ES-I3 (cell line): ENCODE results near the gene TSEN15.
A peak's percentile ranks its signal among the peaks of the same experiment; 100 is the strongest.

Experiments used
- H3K36me3 ChIP-seq: 2 replicates; pipeline ENCODE4 v1.6.1; 2013; ENCODE audit warnings: mild to moderate bottlenecking, low read length, control low read depth, moderate library complexity; ENCODE audit not compliant: insufficient read depth
- H3K4me1 ChIP-seq: 2 replicates; pipeline ENCODE4 v1.6.1; 2013; ENCODE audit warnings: mild to moderate bottlenecking, control low read depth, low read length; ENCODE audit not compliant: insufficient read depth
- H3K9ac ChIP-seq: 2 replicates; pipeline ENCODE4 v1.6.1; 2013; ENCODE audit warnings: low read depth, mild to moderate bottlenecking, low read length, moderate library complexity
- H3K9me3 ChIP-seq: 2 replicates; pipeline ENCODE4 v1.6.1; 2013; ENCODE audit warnings: mild to moderate bottlenecking, low read length, moderate library complexity; ENCODE audit not compliant: control insufficient read depth, insufficient read depth

TSEN15 gene

DNA sequence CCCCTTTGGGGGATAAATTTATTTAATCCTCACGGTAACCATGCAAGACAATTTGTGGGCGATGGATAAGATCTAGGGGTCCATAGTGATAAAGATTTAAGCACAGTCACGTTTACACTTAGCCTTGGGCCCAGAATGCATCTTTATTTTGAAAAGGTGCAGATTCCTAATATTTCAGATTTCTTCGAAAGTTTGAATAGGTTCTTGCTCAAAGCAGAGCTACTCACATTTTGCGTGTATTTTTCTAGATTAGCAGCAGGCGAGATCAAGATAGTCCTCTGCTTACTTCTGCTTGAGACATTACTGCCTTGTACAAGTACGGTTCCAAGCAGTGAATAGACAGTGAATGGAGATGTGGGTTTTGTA, 647 bp downstream of the TSEN15 start:
- Histone ChIP-seq H3K9ac (peak overlapping the region; percentile 80), H3K4me1 (peaks cover 40% of the 10 kb centered on the region)

DNA sequence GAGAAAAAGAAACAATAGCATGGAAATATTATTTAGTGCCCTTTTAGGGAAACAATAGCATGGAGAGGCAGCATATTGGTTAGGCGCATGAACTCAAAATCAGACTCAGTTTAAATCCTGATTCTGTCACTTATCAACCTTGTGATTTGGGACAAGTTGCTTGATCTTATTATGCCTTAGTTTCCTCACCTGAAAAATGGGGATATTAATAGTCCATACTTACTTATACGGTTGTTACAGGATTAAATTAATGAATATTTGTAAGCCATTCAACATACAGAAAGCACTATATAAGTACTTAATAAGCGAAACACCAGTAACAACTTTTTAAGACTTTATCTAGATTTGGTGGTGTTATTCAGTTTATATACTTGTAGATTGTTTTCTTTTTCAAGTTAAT, 1.2 kb downstream of the TSEN15 start:
- H3K4me1 ChIP-seq = peaks cover 40% of the 10 kb centered on the region
- no peaks in the 10 kb centered on the region for H3K36me3 ChIP-seq
- H3K9me3 ChIP-seq = no peaks in the 10 kb centered on the region; the same call in 1 of the 2 replicates
- peak overlapping the region; percentile 80; the same call in 1 of the 2 replicates for H3K9ac ChIP-seq

More for the DNA sequence above, 647 bp downstream of the TSEN15 start:
- Histone ChIP-seq H3K9me3 (no peaks in the 10 kb centered on the region; the same call in 1 of the 2 replicates), H3K36me3 (no peaks in the 10 kb centered on the region)

DNA sequence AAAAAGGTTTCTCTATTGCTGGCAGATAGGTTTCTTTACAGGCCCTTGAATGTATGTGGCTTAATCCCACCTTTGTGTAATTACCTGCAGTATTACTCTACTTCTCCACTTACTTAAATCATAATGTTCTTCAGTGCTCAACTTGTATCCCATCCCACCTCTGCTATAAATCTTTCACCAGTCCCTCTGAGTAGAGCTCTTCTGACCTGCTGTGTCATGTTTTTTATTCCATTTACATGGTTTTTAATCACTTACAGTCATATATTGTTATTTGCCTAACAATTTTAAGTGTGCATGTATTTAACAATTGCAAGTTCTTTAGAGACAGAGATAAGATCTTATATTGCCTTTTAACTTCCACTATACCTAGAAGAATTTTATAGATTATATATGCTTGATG, 2.4 kb downstream of the TSEN15 start:
- no peak overlapping the region for H3K9ac ChIP-seq
- H3K4me1 ChIP-seq = peaks cover 28% of the 10 kb centered on the region
- H3K36me3 ChIP-seq = no peaks in the 10 kb centered on the region
- H3K9me3 ChIP-seq = no peaks in the 10 kb centered on the region; the same call in 1 of the 2 replicates

DNA sequence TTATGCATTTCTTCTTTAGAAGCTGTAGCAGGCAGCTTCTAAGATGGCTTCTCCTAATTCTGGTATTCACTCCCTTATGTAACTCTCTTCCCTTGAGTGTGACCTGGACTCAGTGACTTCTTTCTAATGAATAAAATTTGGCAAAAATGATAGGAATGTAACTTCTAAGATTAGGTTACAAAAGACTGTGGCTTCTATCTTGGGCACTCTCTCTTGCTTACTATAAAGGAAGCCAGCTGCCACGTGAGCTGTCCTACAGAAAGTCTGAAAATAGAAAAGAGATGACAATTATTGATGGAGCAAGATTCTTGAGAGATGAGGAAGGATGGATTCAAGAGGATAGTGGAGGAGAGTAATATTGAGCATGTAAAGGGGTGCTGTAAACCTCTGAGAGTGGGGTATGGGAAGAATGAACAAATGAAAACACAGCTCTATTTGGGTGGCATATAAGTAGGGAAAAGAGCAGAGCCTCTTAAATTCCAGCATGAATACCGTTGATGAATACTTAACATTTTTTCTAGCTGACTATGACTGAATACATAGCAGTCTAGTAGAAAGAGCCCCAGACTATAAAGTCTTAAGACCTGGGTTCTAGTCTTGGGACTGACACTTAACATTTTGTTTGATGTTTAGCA, 5.5 kb downstream of the TSEN15 start:
- H3K4me1 ChIP-seq = peaks cover 23% of the 10 kb centered on the region
- H3K9me3 ChIP-seq = peaks cover 4% of the 10 kb centered on the region; the same call in 1 of the 2 replicates
- no peaks in the 10 kb centered on the region for H3K36me3 ChIP-seq
- H3K9ac ChIP-seq = no peak overlapping the region

DNA sequence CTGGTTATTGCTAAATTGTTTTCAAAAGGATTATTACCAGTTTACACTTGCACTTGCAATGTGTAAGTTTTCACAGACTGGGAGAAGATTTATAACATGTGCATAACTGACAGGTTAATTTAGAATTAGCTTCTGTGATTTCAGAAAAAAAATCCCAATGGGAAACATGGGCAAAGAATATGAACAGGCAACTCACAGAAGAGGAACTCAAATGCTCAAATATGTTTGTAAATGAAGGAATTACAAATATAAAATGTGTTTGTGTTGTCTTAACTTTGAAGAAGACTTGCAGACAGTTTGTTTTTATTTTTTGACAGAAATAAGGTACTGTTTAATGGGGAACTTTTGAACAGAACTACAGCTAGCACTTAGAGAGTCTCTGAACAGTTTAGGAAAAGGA, 8.4 kb downstream of the TSEN15 start:
- no peak overlapping the region for H3K9ac ChIP-seq
- H3K9me3 ChIP-seq = peaks cover 4% of the 10 kb centered on the region; the same call in 1 of the 2 replicates
- no peaks in the 10 kb centered on the region; the same call in none of the 2 replicates for H3K36me3 ChIP-seq
- H3K4me1 ChIP-seq = peaks cover 32% of the 10 kb centered on the region

DNA sequence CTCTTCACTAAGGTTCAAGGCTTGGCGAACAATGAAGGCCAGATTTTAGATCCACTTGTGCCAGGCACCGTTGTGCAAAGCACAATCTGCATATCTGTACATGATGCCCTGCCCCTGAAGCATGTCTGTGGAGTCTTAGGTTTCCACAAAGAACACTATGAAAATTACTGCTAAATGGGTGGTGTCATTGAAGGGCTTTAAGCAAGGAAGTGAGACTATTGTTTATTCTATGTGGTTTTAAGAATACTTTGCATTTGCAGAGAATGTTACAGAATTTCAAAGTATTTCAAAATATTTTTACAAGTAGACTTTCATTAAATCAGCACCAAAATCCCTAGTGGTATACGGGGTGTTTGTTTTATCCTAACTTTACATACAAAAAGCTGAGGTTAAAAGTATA, 8.8 kb downstream of the TSEN15 start:
- Histone ChIP-seq H3K9ac (no peak overlapping the region), H3K4me1 (peaks cover 33% of the 10 kb centered on the region), H3K9me3 (peaks cover 4% of the 10 kb centered on the region; the same call in 1 of the 2 replicates), H3K36me3 (no peaks in the 10 kb centered on the region; the same call in none of the 2 replicates)

DNA sequence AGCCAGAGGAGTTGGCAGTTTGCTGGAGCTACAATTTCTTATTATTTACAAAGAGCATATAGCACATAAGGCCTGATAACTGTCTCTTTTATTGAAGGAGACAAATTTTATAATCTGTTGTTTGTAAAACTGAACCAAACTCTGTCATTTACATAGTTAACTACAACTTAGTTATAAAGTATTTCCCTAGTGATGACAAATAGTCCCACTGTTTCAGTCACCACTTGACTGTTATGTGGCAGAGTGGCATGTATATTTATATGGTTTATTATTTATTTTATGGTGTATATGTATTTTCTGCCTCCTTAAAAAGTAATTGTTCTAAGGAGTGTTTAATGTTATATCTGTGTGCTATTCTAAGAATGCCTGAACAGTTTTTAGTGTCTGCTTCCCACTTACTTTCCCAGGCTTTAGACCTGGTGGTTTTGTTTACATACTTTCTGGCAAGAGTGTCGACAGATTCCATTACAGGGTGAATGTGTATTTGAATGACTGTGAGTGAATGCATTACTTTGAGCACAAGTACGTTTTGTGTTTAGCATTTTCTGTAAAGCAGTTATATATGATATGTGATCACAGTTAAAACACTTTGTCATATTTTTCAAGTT, 10.0 kb downstream of the TSEN15 start:
- H3K36me3 ChIP-seq = no peaks in the 10 kb centered on the region; the same call in none of the 2 replicates
- peaks cover 4% of the 10 kb centered on the region; the same call in 1 of the 2 replicates for H3K9me3 ChIP-seq
- peaks cover 37% of the 10 kb centered on the region for H3K4me1 ChIP-seq
- no peak overlapping the region for H3K9ac ChIP-seq

DNA sequence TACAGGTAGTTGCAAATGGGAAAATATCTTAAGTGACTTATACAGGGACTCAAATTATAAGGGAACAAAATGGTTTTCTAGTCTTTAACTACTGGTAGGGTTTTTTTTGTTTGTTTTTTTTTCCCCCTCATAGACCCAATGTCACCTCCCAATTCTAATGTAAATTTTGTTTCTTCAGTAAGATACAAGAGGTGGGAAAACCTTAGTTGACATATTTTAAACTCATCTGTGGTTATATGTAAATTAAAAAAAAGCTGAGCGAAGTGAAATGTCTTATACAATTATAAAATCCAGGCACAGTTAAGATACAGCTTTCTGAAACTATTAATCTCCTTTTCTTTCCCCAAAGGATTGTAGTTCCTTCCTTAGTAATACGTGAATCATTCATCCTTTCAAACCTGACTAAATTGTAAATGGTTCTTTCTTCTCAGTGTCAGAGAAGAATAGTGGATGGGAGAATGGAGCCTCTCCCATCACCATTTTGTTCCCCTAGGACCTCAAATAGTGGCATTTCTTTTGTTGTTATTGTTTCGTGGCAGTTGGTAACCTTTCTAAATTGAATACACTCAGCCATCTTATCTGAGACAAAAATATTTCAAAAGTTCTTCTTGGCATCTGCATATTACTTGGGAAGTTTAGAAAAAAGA, 11.2 kb downstream of the TSEN15 start:
- H3K36me3 ChIP-seq = no peaks in the 10 kb centered on the region; the same call in none of the 2 replicates

DNA sequence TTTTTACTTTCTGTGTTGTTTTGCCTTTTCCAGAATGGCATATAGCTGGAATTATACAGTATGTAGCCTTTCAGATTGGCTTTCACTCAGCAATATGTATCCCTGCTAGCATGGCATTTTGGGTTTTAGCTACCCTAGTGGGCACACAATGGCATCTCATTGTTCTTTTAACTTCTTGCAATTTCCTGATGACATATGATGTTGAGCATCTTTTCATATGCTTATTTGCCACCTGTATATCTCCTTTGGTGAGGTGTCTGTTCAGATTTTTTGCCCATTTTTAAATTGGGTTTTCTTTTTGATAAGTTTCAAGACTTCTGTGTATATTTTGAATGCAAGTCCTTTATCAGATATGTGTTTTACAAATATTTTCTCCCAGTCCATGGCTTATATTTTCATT, 14.0 kb downstream of the TSEN15 start:
- H3K9ac ChIP-seq = no peak overlapping the region
- H3K4me1 ChIP-seq = peaks cover 36% of the 10 kb centered on the region
- H3K9me3 ChIP-seq = no peaks in the 10 kb centered on the region
- H3K36me3 ChIP-seq = no peaks in the 10 kb centered on the region; the same call in none of the 2 replicates

More for the DNA sequence above, 11.2 kb downstream of the TSEN15 start:
- Histone ChIP-seq H3K4me1 (peaks cover 29% of the 10 kb centered on the region), H3K9ac (no peak overlapping the region), H3K9me3 (peaks cover 4% of the 10 kb centered on the region; the same call in 1 of the 2 replicates)

DNA sequence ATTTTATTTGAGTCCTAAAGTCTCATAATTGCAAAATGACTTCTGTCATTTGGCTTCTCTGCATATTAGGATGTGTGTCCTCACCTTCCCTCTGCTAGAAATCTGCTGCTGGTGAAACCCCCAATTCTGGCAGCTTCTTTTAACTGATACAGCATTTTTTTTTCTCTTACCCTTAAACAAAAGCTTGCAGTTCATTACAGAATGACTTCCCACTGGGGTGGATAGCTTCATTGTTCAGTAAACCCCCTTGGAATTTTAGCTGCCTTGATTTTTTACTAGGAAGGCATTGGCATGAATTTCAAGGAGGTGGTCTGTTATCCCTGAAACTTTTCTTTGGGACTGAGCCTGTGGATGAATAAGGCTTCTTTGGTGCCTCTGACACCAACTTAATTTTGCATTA, 16.8 kb downstream of the TSEN15 start:
- no peak overlapping the region for H3K9ac ChIP-seq
- H3K4me1 ChIP-seq = peaks cover 13% of the 10 kb centered on the region; the same call in 1 of the 2 replicates
- no peaks in the 10 kb centered on the region for H3K9me3 ChIP-seq
- peaks cover 5% of the 10 kb centered on the region for H3K36me3 ChIP-seq

DNA sequence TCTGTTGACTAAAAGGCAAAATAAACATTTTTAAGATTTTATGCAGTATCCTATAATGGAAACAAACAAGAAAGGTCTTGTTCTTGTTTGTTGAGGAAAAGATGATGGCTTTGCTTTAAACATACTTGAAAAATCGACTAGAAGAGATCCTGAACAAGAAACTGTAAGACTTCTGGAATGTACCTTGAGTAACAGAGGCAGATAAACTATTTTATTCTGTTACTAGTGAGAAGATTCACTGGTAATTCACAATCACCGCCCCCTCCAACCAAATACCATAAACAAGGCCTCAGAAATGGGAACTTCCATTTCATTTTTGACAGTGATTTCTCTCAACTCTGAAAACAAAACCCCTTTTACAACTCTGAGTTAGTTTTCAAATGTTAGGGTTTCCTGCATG, 18.1 kb downstream of the TSEN15 start:
- H3K4me1 ChIP-seq = peaks cover 13% of the 10 kb centered on the region; the same call in 1 of the 2 replicates
- no peak overlapping the region for H3K9ac ChIP-seq
- H3K36me3 ChIP-seq = 0 out of 2 replicates have a peak, but pooled peaks cover 5% of the 10 kb centered on the region
- H3K9me3 ChIP-seq = no peaks in the 10 kb centered on the region

DNA sequence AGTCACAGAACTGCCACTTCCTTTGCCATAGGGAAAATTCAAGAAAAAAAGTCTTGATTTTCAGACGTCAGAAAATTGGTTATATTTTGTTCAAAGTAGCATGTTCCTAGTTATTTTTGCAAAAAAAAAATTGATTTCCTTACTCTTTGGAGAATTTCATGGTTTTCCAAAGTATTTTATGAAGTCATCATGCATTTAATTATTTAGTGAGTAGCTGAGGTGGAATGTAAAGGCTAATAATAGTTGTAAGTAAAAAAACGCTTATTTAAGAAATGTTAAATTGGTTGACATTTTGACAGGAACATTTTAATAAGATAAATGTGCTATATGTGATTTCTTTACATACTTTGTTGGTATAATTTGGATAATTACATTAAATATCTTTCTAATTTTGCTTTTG, 20.8 kb downstream of the TSEN15 start:
- H3K9me3 ChIP-seq = no peaks in the 10 kb centered on the region
- peaks cover 7% of the 10 kb centered on the region; the same call in 1 of the 2 replicates for H3K4me1 ChIP-seq
- no peak overlapping the region for H3K9ac ChIP-seq
- 0 out of 2 replicates have a peak, but pooled peaks cover 5% of the 10 kb centered on the region for H3K36me3 ChIP-seq

DNA sequence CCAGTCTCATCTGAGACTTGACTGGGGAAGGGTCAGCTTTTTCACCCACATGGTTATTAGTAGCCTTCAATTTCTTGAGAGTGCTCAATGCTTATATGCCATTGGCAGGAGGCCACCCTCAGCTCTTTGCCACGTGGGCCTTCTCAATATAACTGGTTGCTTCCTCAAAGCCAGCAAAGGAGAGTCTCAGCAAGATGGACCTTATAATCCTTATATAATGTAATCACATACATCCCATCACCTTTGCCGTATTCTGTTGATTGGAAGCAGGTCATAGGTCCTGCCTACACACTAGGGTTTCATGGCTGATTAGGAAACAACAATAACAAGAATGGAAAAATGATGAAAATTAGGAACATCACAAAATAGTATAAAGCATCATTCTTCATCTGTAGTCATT, 22.9 kb downstream of the TSEN15 start:
- Histone ChIP-seq H3K9ac (no peak overlapping the region), H3K36me3 (0 out of 2 replicates have a peak, but pooled peaks cover 5% of the 10 kb centered on the region), H3K9me3 (no peaks in the 10 kb centered on the region), H3K4me1 (no peaks in the 10 kb centered on the region)
